ENCODE data around the gene SIRT7. TPM values are rescaled to one million over a fixed set of nuclear protein-coding genes. Genes with fewer than 3 reads are reported as not detected.
A peak's percentile ranks its signal among the peaks of the same experiment; 100 is the strongest.

Gene SIRT7
- total RNA-seq, 6 donors from 2014 or later = 35.7 to 87.0 (median 39.7) TPM

- Histone ChIP-seq H3K27ac (no peak overlapping the region), H3K4me1 (peaks cover 24 to 58% (median 33%) of the 10 kb centered on the region in 4 donors), H3K36me3 (no peaks in the 10 kb centered on the region), H3K4me3 (no peak overlapping the region), H3K9me3 (no peaks in the 10 kb centered on the region), H3K27me3 (peaks cover 1 to 43% (median 17%) of the 10 kb centered on the region in 4 donors)
- DNase-seq (peak in 1 of 2 donors; percentile 76), ATAC-seq (ENCODE audit: low FRiP score in 2 of 2) (no peak)
- TF ChIP-seq EP300 (IDR thresholded peaks at IDR 0.05) (no peak), CTCF (IDR thresholded peaks at IDR 0.05) (no peak), POLR2A (IDR thresholded peaks at IDR 0.05) (no peak), POLR2AphosphoS5 (IDR thresholded peaks at IDR 0.05) (no peak)
- 65 to 68% methylated on average over 10 to 37 of the region's 37 CpGs for WGBS, 2 donors
Observed at GRCh38 chr17:81962499-81963441, 44.8 kb upstream of the SIRT7 start.

- Histone ChIP-seq H3K36me3 (no peaks in the 10 kb centered on the region), H3K27me3 (peaks cover 1 to 43% (median 17%) of the 10 kb centered on the region in 4 donors), H3K4me3 (peak overlapping the region in 3 of 4 donors; percentile 29 to 57 (median 50)), H3K27ac (no peak overlapping the region), H3K4me1 (peaks cover 14 to 49% (median 24%) of the 10 kb centered on the region in 4 donors), H3K9me3 (no peaks in the 10 kb centered on the region)
- DNase-seq = peak in 1 of 2 donors; percentile 83
- no peak for ATAC-seq (ENCODE audit: low FRiP score in 2 of 2)
- WGBS, 2 donors = 49 to 80% methylated on average over 6 to 11 of the region's 82 CpGs
- TF ChIP-seq EP300 (IDR thresholded peaks at IDR 0.05) (no peak), CTCF (IDR thresholded peaks at IDR 0.05) (no peak), POLR2A (IDR thresholded peaks at IDR 0.05) (no peak), POLR2AphosphoS5 (IDR thresholded peaks at IDR 0.05) (no peak)
Observed at GRCh38 chr17:81961521-81962498, 43.8 kb upstream of the SIRT7 start.

GRCh38 chr17:81961087-81961511 lies 43.1 kb upstream of the SIRT7 start, which contains the start of gene NOTUM:
Gene NOTUM, minus strand, starts transcription at chr17:81961187. Its CDS starts 278 bp downstream, at chr17:81960909.
- H3K4me3 ChIP-seq = peak within 1 kb of the TSS in 3 of 4 donors; percentile 50 to 57 (median 52)
- DNase-seq (peak in 1 of 2 donors; percentile 89), ATAC-seq (ENCODE audit: low FRiP score in 2 of 2) (peak in 1 of 2 donors; percentile 46)
- H3K9me3 ChIP-seq = no peaks in the 10 kb centered on the region
- 0% methylated on average over 4 of the region's 65 CpGs; no CpG with 5 or more reads in 1 of the 2 donors for WGBS, 2 donors
- no peak for TF ChIP-seq POLR2A (IDR thresholded peaks at IDR 0.05)
- no peak for TF ChIP-seq POLR2AphosphoS5 (IDR thresholded peaks at IDR 0.05)
- TF ChIP-seq CTCF (IDR thresholded peaks at IDR 0.05) = peak in 5 of 6 experiments; percentile 34 to 64 (median 43)
- H3K36me3 ChIP-seq = no peaks in the 10 kb centered on the region
- H3K27me3 ChIP-seq = peaks cover 1 to 43% (median 17%) of the 10 kb centered on the region in 4 donors
- peak within 1 kb of the TSS in 1 of 4 donors; percentile 49 for H3K27ac ChIP-seq
- H3K4me1 ChIP-seq = peaks cover 14 to 42% (median 21%) of the 10 kb centered on the region in 4 donors

- WGBS, 2 donors = 9 to 10% methylated on average over 2 to 21 of the region's 98 CpGs
- H3K9me3 ChIP-seq = no peaks in the 10 kb centered on the region
- peak in 1 of 2 donors; percentile 2 for ATAC-seq (ENCODE audit: low FRiP score in 2 of 2)
- H3K27ac ChIP-seq = peak overlapping the region in 1 of 4 donors; percentile 49
- H3K4me1 ChIP-seq = peaks cover 14 to 35% (median 21%) of the 10 kb centered on the region in 4 donors
- H3K27me3 ChIP-seq = peaks cover 1 to 43% (median 17%) of the 10 kb centered on the region in 4 donors
- H3K36me3 ChIP-seq = no peaks in the 10 kb centered on the region
- H3K4me3 ChIP-seq = peak overlapping the region in 3 of 4 donors; percentile 50 to 57 (median 52)
- TF ChIP-seq POLR2AphosphoS5 (IDR thresholded peaks at IDR 0.05) (no peak), POLR2A (IDR thresholded peaks at IDR 0.05) (no peak), EP300 (IDR thresholded peaks at IDR 0.05) (no peak), CTCF (IDR thresholded peaks at IDR 0.05) (no peak)
- DNase-seq = no peak
Observed at GRCh38 chr17:81960130-81960958, 42.4 kb upstream of the SIRT7 start.

Data from upper lobe of left lung (tissue), 6 donors.